GM21723 (cell line): ENCODE measurements around the gene VWA7.

ENCODE experiments used
- ATAC-seq: cut with Tn5 transposase; IDR thresholded peaks from one replicate; pipeline ENCODE4 v1.9.1; 2021; ENCODE audit warnings: mild to moderate bottlenecking, moderate library complexity; ENCODE audit not compliant: unreplicated experiment

The VWA7 gene

GRCh38 chr6:31778999-31779885 is 2.1 kb upstream of the VWA7 start:
- no peak for ATAC-seq

- no peak for ATAC-seq
Measured at GRCh38 chr6:31778193-31778592, 1.1 kb upstream of the VWA7 start.

GRCh38 chr6:31777667-31778050 is 531 bp upstream of the VWA7 start:
- no peak for ATAC-seq

- peak; percentile 14 for ATAC-seq
Measured at GRCh38 chr6:31776485-31776988, 591 bp downstream of the VWA7 start.

- ATAC-seq: no peak
Measured at GRCh38 chr6:31775633-31776484, 1.3 kb downstream of the VWA7 start.

- no peak for ATAC-seq
Measured at GRCh38 chr6:31775184-31775583, 1.9 kb downstream of the VWA7 start.

- no peak for ATAC-seq
Measured at GRCh38 chr6:31771992-31772358, 5.2 kb downstream of the VWA7 start.

- no peak for ATAC-seq
Measured at GRCh38 chr6:31770860-31771259, 6.3 kb downstream of the VWA7 start.

GRCh38 chr6:31769684-31770371 is 7.3 kb downstream of the VWA7 start:
- no peak for ATAC-seq

- no peak for ATAC-seq
Measured at GRCh38 chr6:31768363-31769257, 8.5 kb downstream of the VWA7 start.

GRCh38 chr6:31767096-31767645 is 10.0 kb downstream of the VWA7 start:
- no peak for ATAC-seq

GRCh38 chr6:31765910-31766794 is 11.0 kb downstream of the VWA7 start:
- ATAC-seq: no peak

- ATAC-seq: no peak
Measured at GRCh38 chr6:31765559-31765909, 11.6 kb downstream of the VWA7 start.

- no peak for ATAC-seq
Measured at GRCh38 chr6:31764198-31764597, 12.9 kb downstream of the VWA7 start.

- ATAC-seq: no peak
Measured at GRCh38 chr6:31763619-31763940, 13.5 kb downstream of the VWA7 start.

GRCh38 chr6:31762878-31763618 is 14.1 kb downstream of the VWA7 start:
- no peak for ATAC-seq

- no peak for ATAC-seq
Measured at GRCh38 chr6:31762356-31762755, 14.8 kb downstream of the VWA7 start, which contains the start of gene SAPCD1. Gene SAPCD1, plus strand, starts transcription at chr6:31762656. Its CDS starts 399 bp downstream, at chr6:31763055.

- no peak for ATAC-seq
Measured at GRCh38 chr6:31761343-31761742, 15.8 kb downstream of the VWA7 start.
